GM19468 (cell line): Measurements from ENCODE around the gene ASTN2.

Experiments used
- ATAC-seq: cut with Tn5 transposase; IDR thresholded peaks from one replicate; pipeline ENCODE4 v1.9.1; 2021; ENCODE audit warnings: mild to moderate bottlenecking, moderate library complexity, moderate number of reproducible peaks; ENCODE audit not compliant: unreplicated experiment; ENCODE audit errors: extremely low read depth

ASTN2 gene

GRCh38 chr9:116629634-116630033 is 785.2 kb downstream of the ASTN2 start:
- no peak for ATAC-seq

- ATAC-seq = no peak
Observed at GRCh38 chr9:116628716-116629115, 786.1 kb downstream of the ASTN2 start.

- ATAC-seq = no peak
Observed at GRCh38 chr9:116627433-116627832, 787.4 kb downstream of the ASTN2 start.

- ATAC-seq = no peak
Observed at GRCh38 chr9:116626762-116627161, 788.1 kb downstream of the ASTN2 start.

GRCh38 chr9:116623715-116624114 is 791.1 kb downstream of the ASTN2 start:
- ATAC-seq = no peak

- ATAC-seq = no peak
Observed at GRCh38 chr9:116617389-116617788, 797.5 kb downstream of the ASTN2 start.

GRCh38 chr9:116616304-116616914 is 798.4 kb downstream of the ASTN2 start:
- no peak for ATAC-seq

- no peak for ATAC-seq
Observed at GRCh38 chr9:116608064-116608463, 806.8 kb downstream of the ASTN2 start.

- ATAC-seq = no peak
Observed at GRCh38 chr9:116605904-116606341, 808.9 kb downstream of the ASTN2 start.

- ATAC-seq = no peak
Observed at GRCh38 chr9:116605060-116605459, 809.8 kb downstream of the ASTN2 start.

- no peak for ATAC-seq
Observed at GRCh38 chr9:116604251-116604650, 810.6 kb downstream of the ASTN2 start.

GRCh38 chr9:116599342-116599884 is 815.4 kb downstream of the ASTN2 start:
- ATAC-seq = no peak

GRCh38 chr9:116596646-116597045 is 818.2 kb downstream of the ASTN2 start:
- ATAC-seq = no peak

GRCh38 chr9:116594547-116594946 is 820.3 kb downstream of the ASTN2 start:
- no peak for ATAC-seq

- ATAC-seq = no peak
Observed at GRCh38 chr9:116592970-116593369, 821.9 kb downstream of the ASTN2 start.

GRCh38 chr9:116589392-116590354 is 825.2 kb downstream of the ASTN2 start:
- no peak for ATAC-seq

- no peak for ATAC-seq
Observed at GRCh38 chr9:116587919-116588318, 826.9 kb downstream of the ASTN2 start.

- ATAC-seq = no peak
Observed at GRCh38 chr9:116585896-116586295, 829.0 kb downstream of the ASTN2 start.

- no peak for ATAC-seq
Observed at GRCh38 chr9:116585204-116585603, 829.7 kb downstream of the ASTN2 start.

- ATAC-seq = no peak
Observed at GRCh38 chr9:116580853-116581252, 834.0 kb downstream of the ASTN2 start.

GRCh38 chr9:116576386-116576785 is 838.5 kb downstream of the ASTN2 start:
- no peak for ATAC-seq
